Skeletal muscle tissue (tissue), 4 donors: ENCODE data around the gene ARHGAP26. TPM values are rescaled to one million over a fixed set of nuclear protein-coding genes. Genes with fewer than 3 reads are reported as not detected.

Source experiments
- H3K27ac ChIP-seq: one replicate; pipeline ENCODE4 v1.7.0; 2013; ENCODE audit warnings: mild to moderate bottlenecking, low read depth, low read length, inconsistent platforms
- H3K27me3 ChIP-seq, 3 donors: one replicate each; pipeline ENCODE4 v1.7.0; 2013; ENCODE audit warnings: low read length in 3 of 3; ENCODE audit not compliant: control insufficient read depth in 3 of 3, insufficient read depth in 3 of 3
- H3K36me3 ChIP-seq, 3 donors: one replicate each; pipeline ENCODE4 v1.7.0; 2013; ENCODE audit warnings: low read length in 3 of 3; ENCODE audit not compliant: control insufficient read depth in 3 of 3, insufficient read depth in 3 of 3
- H3K4me1 ChIP-seq, 3 donors: one replicate each; pipeline ENCODE4 v1.7.0; 2013; ENCODE audit warnings: low read length in 3 of 3, mild to moderate bottlenecking in 3 of 3; ENCODE audit not compliant: control insufficient read depth in 3 of 3, insufficient read depth in 3 of 3
- H3K4me3 ChIP-seq, 3 donors: one replicate each; pipeline ENCODE4 v1.7.0; 2013; ENCODE audit warnings: low read length in 3 of 3
- H3K9ac ChIP-seq, 3 donors: one replicate each; pipeline ENCODE4 v1.7.0; 2013; ENCODE audit warnings: low read length in 3 of 3, mild to moderate bottlenecking in 3 of 3, moderate library complexity in 2 of 3, low read depth in 1 of 3
- H3K9me3 ChIP-seq, 3 donors: one replicate each; pipeline ENCODE4 v1.7.0; 2013; ENCODE audit warnings: low read length in 3 of 3; ENCODE audit not compliant: control insufficient read depth in 3 of 3
- total RNA-seq: library from RNA; depleted of rRNA; stranded (reverse); fragments of >200 nt; gene quantifications from one replicate; pipeline ENCODE4 v1.2.3, GENCODE V29; 2014
- donor health status: Osteomylitis.

ARHGAP26 gene
- total RNA-seq, 1 donor from 2014 or later: 28.7 TPM

- Histone ChIP-seq H3K4me3 (no peak overlapping the region), H3K9ac (no peak overlapping the region), H3K27ac (no peak overlapping the region), H3K4me1 (peaks cover 15 to 39% (median 24%) of the 10 kb centered on the region in 3 donors), H3K27me3 (no peaks in the 10 kb centered on the region), H3K9me3 (no peaks in the 10 kb centered on the region), H3K36me3 (no peaks in the 10 kb centered on the region)
These were observed 237.9 kb downstream of the ARHGAP26 start for GRCh38 chr5:143008032-143008431.

GRCh38 chr5:143008809-143009521, 238.8 kb downstream of the ARHGAP26 start:
- H3K27ac ChIP-seq: peak overlapping the region; percentile 48
- H3K27me3 ChIP-seq: no peaks in the 10 kb centered on the region
- no peaks in the 10 kb centered on the region for H3K9me3 ChIP-seq
- peaks cover 10 to 34% (median 19%) of the 10 kb centered on the region in 3 donors for H3K4me1 ChIP-seq
- no peak overlapping the region for H3K9ac ChIP-seq
- H3K36me3 ChIP-seq: no peaks in the 10 kb centered on the region
- H3K4me3 ChIP-seq: no peak overlapping the region

GRCh38 chr5:143010351-143010750, 240.2 kb downstream of the ARHGAP26 start:
- peaks cover 9 to 26% (median 19%) of the 10 kb centered on the region in 3 donors for H3K4me1 ChIP-seq
- H3K9ac ChIP-seq: no peak overlapping the region
- no peaks in the 10 kb centered on the region for H3K36me3 ChIP-seq
- H3K27ac ChIP-seq: no peak overlapping the region
- no peak overlapping the region for H3K4me3 ChIP-seq
- no peaks in the 10 kb centered on the region for H3K27me3 ChIP-seq
- no peaks in the 10 kb centered on the region for H3K9me3 ChIP-seq

DNA sequence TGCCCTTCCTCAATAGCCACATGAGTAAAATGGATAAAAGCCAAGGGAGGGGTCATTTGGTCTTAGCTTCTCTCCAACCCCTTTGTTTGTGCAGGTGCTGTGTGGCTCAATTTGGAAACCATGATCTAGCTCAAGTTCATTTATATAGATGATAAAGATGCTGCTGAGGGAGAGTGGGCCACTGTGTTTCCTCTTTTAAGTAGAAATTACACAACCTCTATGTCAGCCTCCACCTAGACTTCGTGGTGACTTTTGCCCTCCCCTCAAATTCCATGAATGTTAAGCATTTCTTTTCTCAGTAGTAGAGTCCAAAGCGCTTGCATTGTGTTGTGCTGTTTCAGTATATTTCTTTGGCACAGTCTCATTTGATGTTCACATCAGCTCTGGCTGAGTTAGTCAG, 241.4 kb downstream of the ARHGAP26 start:
- no peaks in the 10 kb centered on the region for H3K9me3 ChIP-seq
- no peak overlapping the region for H3K4me3 ChIP-seq
- no peak overlapping the region for H3K27ac ChIP-seq
- H3K4me1 ChIP-seq: peaks cover 5 to 21% (median 16%) of the 10 kb centered on the region in 3 donors
- H3K9ac ChIP-seq: no peak overlapping the region
- H3K36me3 ChIP-seq: no peaks in the 10 kb centered on the region
- no peaks in the 10 kb centered on the region for H3K27me3 ChIP-seq

DNA sequence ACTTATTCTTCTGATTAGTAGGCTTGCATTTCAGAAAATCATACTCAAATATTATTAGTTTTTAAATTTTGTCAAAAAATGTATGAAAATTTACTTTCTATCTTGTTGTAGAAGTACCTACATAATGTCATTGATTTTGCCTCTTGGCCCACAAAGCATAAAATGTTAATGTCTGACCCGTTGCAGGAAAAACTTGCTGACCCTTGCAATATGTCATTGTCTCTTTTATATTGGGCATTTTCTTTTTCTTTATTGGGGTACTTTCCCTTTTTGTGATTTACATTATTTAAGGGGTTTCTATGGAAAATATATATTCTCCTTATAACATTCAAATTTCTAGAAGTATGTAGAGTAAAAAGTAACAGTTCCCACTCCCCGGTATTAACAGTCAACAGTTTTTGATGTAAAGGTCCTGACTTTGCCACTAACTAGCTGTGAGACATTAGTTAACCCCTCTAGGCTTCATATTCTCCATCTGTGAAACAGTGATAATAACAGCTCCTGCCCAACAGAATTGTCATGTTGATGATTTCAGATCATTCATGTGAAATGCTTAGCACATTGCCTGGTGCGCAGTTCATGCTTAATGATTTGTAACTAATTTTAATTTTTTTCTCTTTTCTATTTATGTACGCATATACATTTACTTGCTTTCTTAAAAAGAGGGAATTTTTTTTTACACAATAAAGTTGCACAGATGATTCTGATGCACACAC, 243.2 kb downstream of the ARHGAP26 start:
- Histone ChIP-seq H3K9ac (no peak overlapping the region), H3K27ac (no peak overlapping the region), H3K36me3 (no peaks in the 10 kb centered on the region), H3K4me3 (no peak overlapping the region), H3K27me3 (no peaks in the 10 kb centered on the region), H3K9me3 (no peaks in the 10 kb centered on the region), H3K4me1 (peaks cover 2 to 9% (median 3%) of the 10 kb centered on the region in 3 donors)

DNA sequence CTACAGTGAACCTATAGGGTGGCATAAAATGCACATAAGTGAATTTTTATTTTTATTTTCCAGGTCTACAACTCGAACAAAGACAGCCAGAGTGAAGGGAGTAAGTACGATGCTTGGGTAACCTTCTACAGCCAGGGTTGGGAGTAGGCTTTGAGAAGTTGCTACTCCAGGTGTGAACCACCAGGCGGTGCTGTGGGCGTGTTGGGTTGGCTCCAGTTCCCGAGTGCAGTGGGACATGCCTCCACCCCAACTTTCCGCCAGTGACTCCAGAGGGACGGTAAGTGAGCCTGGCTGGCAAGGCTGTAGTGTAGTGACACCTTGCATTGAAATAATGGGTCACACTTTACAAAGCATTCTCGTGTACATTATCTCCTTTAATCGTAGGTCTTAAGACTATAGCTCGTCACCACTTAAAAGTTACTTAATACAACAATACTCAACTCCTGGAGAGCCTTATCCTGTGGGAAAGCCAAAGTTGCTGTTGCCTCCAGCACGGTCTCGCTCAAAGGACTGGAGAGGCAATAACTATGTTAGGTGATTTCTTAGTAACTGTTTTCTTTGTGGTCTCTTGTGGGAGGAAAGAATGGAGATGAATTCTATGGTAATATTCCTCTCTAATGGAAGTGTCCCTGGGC, 244.0 kb downstream of the ARHGAP26 start:
- no peak overlapping the region for H3K9ac ChIP-seq
- H3K4me3 ChIP-seq: no peak overlapping the region
- H3K27ac ChIP-seq: no peak overlapping the region
- peaks cover 2 to 5% (median 3%) of the 10 kb centered on the region in 3 donors for H3K4me1 ChIP-seq
- no peaks in the 10 kb centered on the region for H3K27me3 ChIP-seq
- no peaks in the 10 kb centered on the region for H3K36me3 ChIP-seq
- H3K9me3 ChIP-seq: no peaks in the 10 kb centered on the region

- Histone ChIP-seq H3K9ac (no peak overlapping the region), H3K9me3 (no peaks in the 10 kb centered on the region), H3K4me1 (no peaks in the 10 kb centered on the region), H3K27me3 (no peaks in the 10 kb centered on the region), H3K36me3 (peaks cover 0 to 3% (median 0%) of the 10 kb centered on the region in 3 donors), H3K27ac (no peak overlapping the region), H3K4me3 (no peak overlapping the region)
These were observed 246.8 kb downstream of the ARHGAP26 start for GRCh38 chr5:143016777-143017516.

DNA sequence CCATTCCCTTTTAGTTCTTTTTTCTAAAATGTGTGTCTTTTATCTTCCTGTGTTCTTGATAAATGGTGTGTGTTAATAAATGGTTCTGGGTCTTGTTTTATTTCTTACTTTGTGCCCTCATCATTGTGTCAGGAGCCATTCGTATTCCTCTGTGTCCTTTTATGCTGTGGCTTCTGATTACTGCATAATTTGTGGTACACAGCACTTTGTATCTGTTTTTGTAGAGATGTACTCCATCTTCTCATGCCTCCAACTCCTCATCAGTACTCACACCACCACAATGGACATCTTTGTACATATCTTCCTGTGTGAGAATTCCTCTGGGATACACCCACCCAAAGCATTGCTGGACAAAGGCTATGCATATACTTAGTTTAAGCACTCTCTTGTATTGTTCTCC, 247.4 kb downstream of the ARHGAP26 start:
- Histone ChIP-seq H3K9me3 (no peaks in the 10 kb centered on the region), H3K27me3 (no peaks in the 10 kb centered on the region), H3K9ac (no peak overlapping the region), H3K4me1 (peaks cover 1 to 2% (median 2%) of the 10 kb centered on the region in 3 donors), H3K36me3 (peaks cover 0 to 3% (median 0%) of the 10 kb centered on the region in 3 donors), H3K4me3 (no peak overlapping the region), H3K27ac (no peak overlapping the region)

DNA sequence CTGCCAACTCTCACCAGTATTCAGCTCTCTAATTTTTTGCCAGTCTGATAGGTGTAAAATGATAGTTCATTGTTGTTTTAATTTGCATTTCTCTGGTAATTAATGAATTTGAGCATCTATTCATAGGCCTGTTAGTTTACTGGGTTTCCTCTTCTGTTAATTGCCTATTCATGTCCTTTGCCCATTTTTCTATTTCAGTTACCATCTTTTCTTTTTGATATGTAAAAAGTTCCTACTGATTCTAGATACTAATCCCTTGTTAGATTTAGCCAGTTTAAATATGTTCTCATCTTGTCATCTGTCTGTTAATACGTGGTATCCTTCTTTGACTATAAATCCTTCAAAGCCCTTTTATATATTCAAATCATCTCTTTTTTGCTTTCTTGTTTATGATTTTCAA, 247.8 kb downstream of the ARHGAP26 start:
- Histone ChIP-seq H3K27me3 (no peaks in the 10 kb centered on the region), H3K4me1 (peaks cover 6 to 7% (median 7%) of the 10 kb centered on the region in 3 donors), H3K36me3 (peaks cover 0 to 3% (median 0%) of the 10 kb centered on the region in 3 donors), H3K9ac (no peak overlapping the region), H3K4me3 (no peak overlapping the region), H3K9me3 (no peaks in the 10 kb centered on the region), H3K27ac (no peak overlapping the region)
